DOHH2 (cell line): ENCODE data around the gene PSMD4.

Source experiments
- H3F3A ChIP-seq: fragments of 200-600 bp; sonication (generic), shearing (Covaris generic); 2 replicates; pipeline ENCODE4 v1.6.0; 2016; ENCODE audit warnings: antibody characterized with exemption, mild to moderate bottlenecking; ENCODE audit not compliant: control insufficient read depth, insufficient read depth
- H3K27ac ChIP-seq: fragments of 200-600 bp; sonication (generic); 2 replicates; pipeline ENCODE4 v1.5.1; 2014; ENCODE audit warnings: low read depth, mild to moderate bottlenecking, low read length, moderate library complexity
- H3K27me3 ChIP-seq: fragments of 200-600 bp; sonication (generic); 2 replicates; pipeline ENCODE4 v1.6.1; 2014; ENCODE audit warnings: mild to moderate bottlenecking, low read length, mixed read lengths; ENCODE audit not compliant: control insufficient read depth
- H3K36me3 ChIP-seq: fragments of 200-600 bp; sonication (generic); 2 replicates; pipeline ENCODE4 v1.6.1; 2014; ENCODE audit warnings: mild to moderate bottlenecking, low read length, moderate library complexity, mixed read lengths; ENCODE audit not compliant: control insufficient read depth
- H3K4me1 ChIP-seq: fragments of 200-600 bp; sonication (generic); 2 replicates; pipeline ENCODE4 v1.6.1; 2014; ENCODE audit warnings: mild to moderate bottlenecking, low read length, mixed read lengths; ENCODE audit not compliant: control insufficient read depth
- H3K4me2 ChIP-seq: fragments of 200-600 bp; sonication (generic); 2 replicates; pipeline ENCODE4 v1.6.0; 2014; ENCODE audit warnings: mild to moderate bottlenecking, low read length, moderate library complexity
- H3K4me3 ChIP-seq: fragments of 200-600 bp; sonication (generic); 2 replicates; pipeline ENCODE4 v1.5.1; 2014; ENCODE audit warnings: mild to moderate bottlenecking, low read length, mixed read lengths
- H3K79me2 ChIP-seq: fragments of 200-600 bp; sonication (generic); 2 replicates; pipeline ENCODE4 v1.6.1; 2014; ENCODE audit warnings: mild to moderate bottlenecking, low read length, mixed read lengths; ENCODE audit not compliant: control insufficient read depth
- H3K9me2 ChIP-seq: fragments of 200-600 bp; sonication (generic); replicated peaks from 2 replicates; pipeline ENCODE4 v1.6.1; 2014; ENCODE audit warnings: mild to moderate bottlenecking, low read length, mixed read lengths; ENCODE audit not compliant: control insufficient read depth
- H3K9me3 ChIP-seq: fragments of 200-600 bp; sonication (generic); 2 replicates; pipeline ENCODE4 v1.6.1; 2014; ENCODE audit warnings: antibody characterized with exemption, low read length, mixed read lengths; ENCODE audit not compliant: control insufficient read depth, insufficient read depth
- H4K20me1 ChIP-seq: fragments of 200-600 bp; sonication (generic); 2 replicates; pipeline ENCODE4 v1.6.0; 2014; ENCODE audit warnings: low read depth, mild to moderate bottlenecking, antibody characterized with exemption, low read length, moderate library complexity; ENCODE audit not compliant: control insufficient read depth, insufficient read depth
- EZH2phosphoT487 ChIP-seq: fragments of 200-600 bp; sonication (generic); IDR thresholded peaks from 2 replicates; pipeline ENCODE4 v1.6.1; 2017; ENCODE audit warnings: borderline replicate concordance, mild to moderate bottlenecking, antibody characterized with exemption, low read length, moderate library complexity, mixed read lengths
- TF ChIP-seq, protein P1 (sequence below): fragments of 200-600 bp; sonication (generic); IDR thresholded peaks from one replicate; pipeline ENCODE4 v1.5.1; 2014; ENCODE audit warnings: antibody characterized with exemption, mild to moderate bottlenecking, low read depth, low read length; ENCODE audit not compliant: poor library complexity, severe bottlenecking

The PSMD4 gene

DNA sequence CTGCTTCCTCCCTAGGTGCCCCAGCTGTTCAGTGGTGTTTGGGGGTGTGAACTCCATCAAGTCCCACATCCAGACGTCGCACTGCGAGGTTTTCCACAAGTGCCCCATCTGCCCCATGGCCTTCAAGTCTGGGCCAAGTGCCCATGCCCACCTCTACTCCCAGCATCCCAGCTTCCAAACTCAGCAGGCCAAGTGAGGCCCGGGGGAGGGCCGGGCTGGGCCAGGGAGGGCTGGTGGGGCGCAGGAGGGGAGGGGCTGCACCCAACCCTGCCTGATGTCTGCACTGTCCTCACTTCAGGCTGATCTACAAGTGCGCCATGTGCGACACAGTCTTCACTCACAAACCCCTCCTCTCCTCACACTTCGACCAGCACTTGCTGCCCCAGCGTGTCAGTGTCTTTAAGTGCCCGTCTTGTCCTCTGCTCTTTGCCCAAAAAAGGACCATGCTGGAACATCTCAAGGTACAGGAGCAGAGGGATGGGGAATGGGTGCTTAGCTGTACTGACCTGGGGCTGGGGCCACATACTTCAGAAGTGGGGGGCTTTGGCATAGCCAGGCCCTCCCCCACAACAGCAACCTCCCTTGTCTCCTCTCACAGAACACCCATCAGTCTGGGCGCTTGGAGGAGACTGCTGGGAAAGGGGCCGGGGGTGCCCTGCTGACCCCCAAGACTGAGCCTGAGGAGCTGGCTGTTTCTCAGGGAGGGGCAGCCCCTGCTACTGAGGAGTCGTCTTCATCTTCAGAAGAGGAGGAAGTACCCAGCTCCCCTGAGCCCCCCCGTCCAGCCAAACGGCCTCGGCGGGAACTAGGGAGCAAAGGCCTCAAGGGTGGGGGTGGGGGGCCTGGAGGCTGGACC is 34.8 kb downstream of the PSMD4 start:
- Histone ChIP-seq H3K9me3 (no peaks in the 10 kb centered on the region), H3K79me2 (peaks cover 33% of the 10 kb centered on the region), H3F3A (no peaks in the 10 kb centered on the region), H3K27me3 (no peaks in the 10 kb centered on the region), H3K9me2 (no peaks in the 10 kb centered on the region), H3K4me3 (no peak overlapping the region), H3K36me3 (peaks cover 82% of the 10 kb centered on the region), H3K27ac (no peak overlapping the region), H3K4me2 (no peak overlapping the region), H3K4me1 (peaks cover 2% of the 10 kb centered on the region; the same call in 1 of the 2 replicates), H4K20me1 (no peaks in the 10 kb centered on the region)
- TF ChIP-seq, protein P1, sequence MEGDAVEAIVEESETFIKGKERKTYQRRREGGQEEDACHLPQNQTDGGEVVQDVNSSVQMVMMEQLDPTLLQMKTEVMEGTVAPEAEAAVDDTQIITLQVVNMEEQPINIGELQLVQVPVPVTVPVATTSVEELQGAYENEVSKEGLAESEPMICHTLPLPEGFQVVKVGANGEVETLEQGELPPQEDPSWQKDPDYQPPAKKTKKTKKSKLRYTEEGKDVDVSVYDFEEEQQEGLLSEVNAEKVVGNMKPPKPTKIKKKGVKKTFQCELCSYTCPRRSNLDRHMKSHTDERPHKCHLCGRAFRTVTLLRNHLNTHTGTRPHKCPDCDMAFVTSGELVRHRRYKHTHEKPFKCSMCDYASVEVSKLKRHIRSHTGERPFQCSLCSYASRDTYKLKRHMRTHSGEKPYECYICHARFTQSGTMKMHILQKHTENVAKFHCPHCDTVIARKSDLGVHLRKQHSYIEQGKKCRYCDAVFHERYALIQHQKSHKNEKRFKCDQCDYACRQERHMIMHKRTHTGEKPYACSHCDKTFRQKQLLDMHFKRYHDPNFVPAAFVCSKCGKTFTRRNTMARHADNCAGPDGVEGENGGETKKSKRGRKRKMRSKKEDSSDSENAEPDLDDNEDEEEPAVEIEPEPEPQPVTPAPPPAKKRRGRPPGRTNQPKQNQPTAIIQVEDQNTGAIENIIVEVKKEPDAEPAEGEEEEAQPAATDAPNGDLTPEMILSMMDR: no peak
- no peak for TF ChIP-seq EZH2phosphoT487

DNA sequence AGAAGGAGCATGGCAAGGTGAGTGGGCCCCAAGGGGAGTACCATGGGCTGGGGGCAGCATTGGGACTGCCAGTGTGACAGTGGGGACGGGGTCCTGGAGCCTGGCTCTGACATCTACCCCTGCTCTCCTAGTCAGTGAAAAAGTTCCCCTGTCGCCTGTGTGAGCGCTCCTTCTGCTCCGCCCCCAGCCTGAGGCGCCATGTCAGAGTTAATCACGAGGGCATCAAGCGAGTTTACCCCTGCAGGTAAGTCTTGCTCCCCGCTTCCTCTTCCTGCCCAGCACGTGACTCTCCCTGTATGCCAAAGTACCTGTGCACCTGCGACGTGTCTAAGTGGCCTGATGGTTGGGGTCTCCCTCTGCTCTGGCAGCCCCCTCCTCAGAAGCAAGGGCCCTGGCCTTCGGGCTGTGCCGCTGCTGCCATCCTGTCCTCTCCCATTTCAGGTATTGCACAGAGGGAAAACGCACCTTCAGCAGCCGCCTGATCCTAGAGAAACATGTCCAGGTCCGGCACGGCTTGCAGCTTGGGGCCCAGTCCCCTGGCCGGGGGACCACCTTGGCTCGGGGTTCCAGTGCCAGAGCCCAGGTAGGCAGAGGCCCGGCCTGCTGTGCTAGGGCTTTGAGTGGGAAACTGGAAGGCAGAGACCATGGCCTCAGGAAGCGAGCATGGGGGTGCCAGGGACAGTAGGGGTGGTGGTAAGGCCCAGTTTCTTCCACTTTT is 35.6 kb downstream of the PSMD4 start:
- Histone ChIP-seq H3K79me2 (peaks cover 24% of the 10 kb centered on the region), H4K20me1 (no peaks in the 10 kb centered on the region), H3K27me3 (no peaks in the 10 kb centered on the region), H3K4me1 (no peaks in the 10 kb centered on the region), H3K27ac (no peak overlapping the region), H3F3A (no peaks in the 10 kb centered on the region), H3K9me3 (no peaks in the 10 kb centered on the region), H3K36me3 (peaks cover 80% of the 10 kb centered on the region), H3K4me3 (no peak overlapping the region), H3K9me2 (no peaks in the 10 kb centered on the region), H3K4me2 (no peak overlapping the region)
- no peak for TF ChIP-seq EZH2phosphoT487
- TF ChIP-seq, protein P1: no peak

DNA sequence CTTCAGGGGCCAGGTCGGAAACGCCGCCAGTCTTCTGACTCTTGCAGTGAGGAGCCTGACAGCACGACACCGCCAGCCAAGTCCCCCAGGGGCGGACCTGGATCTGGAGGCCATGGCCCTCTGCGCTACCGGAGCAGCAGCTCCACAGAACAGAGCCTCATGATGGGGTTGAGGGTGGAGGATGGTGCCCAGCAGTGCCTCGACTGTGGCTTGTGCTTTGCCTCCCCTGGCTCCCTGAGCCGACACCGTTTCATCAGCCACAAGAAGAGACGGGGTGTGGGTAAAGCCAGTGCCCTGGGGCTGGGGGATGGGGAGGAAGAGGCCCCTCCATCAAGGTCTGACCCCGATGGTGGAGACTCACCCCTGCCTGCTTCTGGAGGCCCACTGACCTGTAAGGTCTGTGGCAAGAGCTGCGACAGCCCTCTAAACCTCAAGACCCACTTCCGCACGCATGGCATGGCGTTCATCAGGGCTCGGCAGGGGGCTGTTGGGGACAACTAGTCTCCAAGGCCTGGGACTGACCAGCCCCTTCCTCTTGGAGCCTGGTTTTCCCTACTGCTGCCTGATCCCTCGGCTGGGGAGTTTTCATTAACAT is 36.3 kb downstream of the PSMD4 start:
- H3K4me3 ChIP-seq: no peak overlapping the region
- no peaks in the 10 kb centered on the region for H3K9me3 ChIP-seq
- TF ChIP-seq, protein P1: no peak
- TF ChIP-seq EZH2phosphoT487: no peak
- no peaks in the 10 kb centered on the region for H3K9me2 ChIP-seq
- no peak overlapping the region for H3K4me2 ChIP-seq
- H3K4me1 ChIP-seq: no peaks in the 10 kb centered on the region
- no peaks in the 10 kb centered on the region for H4K20me1 ChIP-seq
- no peaks in the 10 kb centered on the region for H3F3A ChIP-seq
- no peaks in the 10 kb centered on the region for H3K27me3 ChIP-seq
- H3K79me2 ChIP-seq: peaks cover 20% of the 10 kb centered on the region
- H3K27ac ChIP-seq: no peak overlapping the region
- H3K36me3 ChIP-seq: peaks cover 84% of the 10 kb centered on the region
